HG03064 (cell line): Measurements from ENCODE around the gene ZXDA.

Experiments used
- ATAC-seq: cut with Tn5 transposase; IDR thresholded peaks from one replicate; pipeline ENCODE4 v1.9.1; 2021; ENCODE audit warnings: low read depth; ENCODE audit not compliant: unreplicated experiment

Gene ZXDA

DNA sequence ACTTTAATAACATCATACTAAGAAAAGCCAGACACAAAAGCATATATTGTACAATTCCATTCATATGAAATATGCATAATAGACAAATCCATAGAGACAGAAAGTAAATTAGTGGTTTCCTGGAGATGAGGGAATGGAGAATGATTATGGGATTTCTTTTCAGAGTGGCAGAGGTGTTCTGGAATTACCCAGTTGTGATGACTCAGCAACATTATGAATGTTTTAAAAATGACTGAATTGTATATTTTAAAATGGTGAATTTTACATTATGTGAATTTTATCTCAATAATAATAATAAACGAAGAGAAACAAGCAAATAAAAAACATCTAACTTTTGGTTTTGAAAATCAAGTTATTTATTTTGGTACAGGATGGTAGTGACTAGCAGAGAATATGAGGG lies 11.2 kb downstream of the ZXDA start:
- no peak for ATAC-seq

DNA sequence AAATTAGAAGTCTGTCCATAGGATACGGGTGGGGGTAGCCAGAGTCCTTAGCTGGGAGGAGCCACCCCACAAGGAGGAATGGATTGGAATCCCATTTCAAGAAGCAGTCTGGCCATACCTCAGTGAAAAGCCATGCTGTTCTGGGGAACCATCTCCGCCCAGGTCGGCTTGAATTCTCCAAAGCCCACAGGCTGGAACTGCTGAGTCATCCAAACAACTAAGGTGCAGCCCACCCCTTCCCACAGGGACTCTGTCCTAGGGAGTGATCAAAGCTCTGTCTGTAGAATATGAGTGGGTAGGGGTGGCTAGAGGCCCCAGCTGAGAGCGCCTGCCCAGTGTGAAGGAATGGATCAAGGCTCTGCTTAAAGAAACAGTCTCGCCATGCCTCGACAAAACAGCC lies 38.8 kb downstream of the ZXDA start:
- no peak for ATAC-seq
